ENCODE measurements around the gene FDPS.

DNA sequence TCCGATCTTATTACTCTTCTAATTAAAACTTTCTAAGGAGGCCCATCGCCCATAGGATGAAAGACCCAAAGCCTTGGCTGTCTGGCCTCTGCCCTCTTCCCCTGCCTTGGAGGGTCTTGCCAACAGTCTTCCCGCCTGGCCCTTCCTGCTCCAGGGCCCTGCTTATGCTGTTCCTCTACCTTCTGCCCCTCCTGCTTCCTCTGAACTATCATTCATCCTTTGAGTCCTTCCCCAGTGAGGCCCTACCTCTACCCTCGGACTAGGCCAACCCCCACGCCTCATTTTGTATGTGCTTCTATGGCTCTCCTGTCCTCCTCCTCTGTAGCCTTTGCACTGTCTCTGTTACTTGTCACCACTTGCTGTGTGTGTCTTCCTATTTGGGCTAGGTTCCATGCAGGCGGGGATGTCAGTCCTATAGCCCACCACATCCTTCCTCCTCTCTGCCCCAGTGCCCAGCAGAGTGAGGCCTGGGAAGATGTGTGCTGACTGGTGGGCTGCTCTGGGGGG is 17.4 kb downstream of the FDPS start:
- TF ChIP-seq, protein P1, sequence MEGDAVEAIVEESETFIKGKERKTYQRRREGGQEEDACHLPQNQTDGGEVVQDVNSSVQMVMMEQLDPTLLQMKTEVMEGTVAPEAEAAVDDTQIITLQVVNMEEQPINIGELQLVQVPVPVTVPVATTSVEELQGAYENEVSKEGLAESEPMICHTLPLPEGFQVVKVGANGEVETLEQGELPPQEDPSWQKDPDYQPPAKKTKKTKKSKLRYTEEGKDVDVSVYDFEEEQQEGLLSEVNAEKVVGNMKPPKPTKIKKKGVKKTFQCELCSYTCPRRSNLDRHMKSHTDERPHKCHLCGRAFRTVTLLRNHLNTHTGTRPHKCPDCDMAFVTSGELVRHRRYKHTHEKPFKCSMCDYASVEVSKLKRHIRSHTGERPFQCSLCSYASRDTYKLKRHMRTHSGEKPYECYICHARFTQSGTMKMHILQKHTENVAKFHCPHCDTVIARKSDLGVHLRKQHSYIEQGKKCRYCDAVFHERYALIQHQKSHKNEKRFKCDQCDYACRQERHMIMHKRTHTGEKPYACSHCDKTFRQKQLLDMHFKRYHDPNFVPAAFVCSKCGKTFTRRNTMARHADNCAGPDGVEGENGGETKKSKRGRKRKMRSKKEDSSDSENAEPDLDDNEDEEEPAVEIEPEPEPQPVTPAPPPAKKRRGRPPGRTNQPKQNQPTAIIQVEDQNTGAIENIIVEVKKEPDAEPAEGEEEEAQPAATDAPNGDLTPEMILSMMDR (conservative IDR thresholded peaks at IDR 0.05; ENCODE audit: low read depth, low read length): no peak
- no peak for TF ChIP-seq EZH2 (IDR thresholded peaks at IDR 0.05; ENCODE audit: low read length, unreplicated experiment)
